Fibroblast of skin of scalp (primary cell): ENCODE measurements around the gene RETREG3. TPM values are rescaled to one million over a fixed set of nuclear protein-coding genes. Genes with fewer than 3 reads are reported as not detected.
A peak's percentile ranks its signal among the peaks of the same experiment; 100 is the strongest.
"Not testable (repeated sequence)": the region's sequence is repeated elsewhere in the genome, so short reads cannot be mapped to it uniquely, and the experiment has no call there.

Experiments
- DNase-seq: peaks from one replicate; pipeline ENCODE4 v3.0.0-alpha.2; 2013
- polyA plus RNA-seq, 2 experiments: library from polyadenylated mRNA; unstranded; fragments of 120-200 nt; gene quantifications; one replicate each; pipeline ENCODE4 v1.2.1, GENCODE V29; 2013; ENCODE audit not compliant: insufficient read length in 2 of 2

RETREG3 gene
- 25.0 TPM for polyA plus RNA-seq (2013, experiment 1 of 2; ENCODE audit: insufficient read length)
- 27.6 TPM for polyA plus RNA-seq (2013, experiment 2 of 2; ENCODE audit: insufficient read length)

- DNase-seq = peak; percentile 99
Measured at GRCh38 chr17:42609182-42609813, at the start of gene RETREG3, which contains the start of gene TUBG1. RETREG3 (minus strand) TSS chr17:42609374; CDS start chr17:42609324, 50 bp downstream. TUBG1 (plus strand) TSS chr17:42609683; CDS start chr17:42609738, 55 bp downstream.

GRCh38 chr17:42657824-42658588, 48.8 kb upstream of the RETREG3 start:
- DNase-seq = no peak

- DNase-seq = peak; percentile 49
Measured at GRCh38 chr17:42655528-42655927, 46.4 kb upstream of the RETREG3 start.

- DNase-seq = peak; percentile 75
Measured at GRCh38 chr17:42653179-42654124, 44.3 kb upstream of the RETREG3 start.

- no peak for DNase-seq
Measured at GRCh38 chr17:42651392-42651791, 42.2 kb upstream of the RETREG3 start.

DNA sequence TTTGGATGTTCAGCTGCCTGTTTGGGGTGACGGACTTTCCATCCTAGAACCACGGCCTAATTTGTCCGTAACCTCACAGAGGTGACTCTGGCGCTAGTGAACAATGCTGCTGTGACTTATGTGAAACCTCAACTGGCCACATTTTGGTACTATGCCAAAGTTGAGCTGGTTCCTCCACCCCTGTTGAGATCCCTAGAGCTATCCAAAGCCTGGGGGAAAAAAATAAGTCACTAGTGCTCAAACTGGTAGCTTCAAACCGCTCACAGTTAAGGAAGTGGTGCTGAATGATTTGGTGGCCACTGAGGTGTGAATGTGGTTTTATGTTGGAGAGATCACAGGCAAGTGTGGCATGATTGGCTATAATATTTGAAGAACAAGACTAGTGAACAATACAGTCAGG, 38.6 kb upstream of the RETREG3 start:
- DNase-seq = no peak

DNA sequence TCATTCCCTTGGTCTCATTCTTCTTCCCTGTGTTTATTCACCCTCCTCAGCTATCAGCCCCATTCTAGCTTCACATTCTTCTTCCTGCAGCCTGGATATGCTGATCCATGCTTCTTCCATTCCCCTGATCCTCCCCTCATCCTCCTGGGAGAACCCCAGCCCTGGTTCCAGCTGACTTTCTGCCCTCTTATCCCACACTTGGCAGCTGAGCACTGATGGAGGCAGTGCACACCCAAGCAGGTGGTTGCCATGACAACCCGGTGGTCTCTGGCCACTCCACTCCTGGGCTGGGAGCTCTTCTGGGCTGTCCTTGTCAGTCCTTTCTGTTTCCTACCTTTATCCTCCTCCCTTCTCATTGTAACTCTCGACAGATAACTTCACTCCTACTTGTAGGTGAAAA, 33.2 kb upstream of the RETREG3 start:
- no peak for DNase-seq

GRCh38 chr17:42640121-42640520, 30.9 kb upstream of the RETREG3 start:
- no peak for DNase-seq

DNA sequence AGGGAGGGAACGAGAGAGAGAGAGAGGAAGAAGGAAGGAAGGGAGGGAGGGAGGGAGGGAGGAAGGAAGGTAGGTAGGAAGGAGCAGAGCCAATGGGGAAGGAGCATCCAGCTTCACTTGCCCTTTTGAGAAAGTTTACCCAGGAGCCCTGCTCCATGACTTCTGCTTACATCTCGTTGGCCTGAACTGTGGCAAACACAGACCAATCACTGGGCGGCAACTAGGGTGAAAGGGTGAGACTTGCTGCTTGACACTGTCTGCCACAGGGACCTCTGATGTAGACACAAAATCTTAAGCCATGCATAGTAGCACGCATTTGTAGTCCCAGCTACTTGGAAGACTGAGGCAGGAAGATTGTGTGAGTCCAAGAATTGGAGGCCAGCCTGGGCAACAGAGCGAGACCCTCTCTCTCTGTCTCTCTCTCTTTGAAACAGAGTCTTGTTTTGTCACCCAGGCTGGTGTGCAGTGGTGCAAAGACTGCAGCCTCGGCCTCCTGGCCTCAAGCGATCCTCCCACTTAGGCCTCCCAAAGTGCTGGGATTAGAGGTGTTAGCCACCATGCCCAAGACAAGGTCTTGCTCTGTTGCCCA, 30.4 kb upstream of the RETREG3 start:
- no peak for DNase-seq

DNA sequence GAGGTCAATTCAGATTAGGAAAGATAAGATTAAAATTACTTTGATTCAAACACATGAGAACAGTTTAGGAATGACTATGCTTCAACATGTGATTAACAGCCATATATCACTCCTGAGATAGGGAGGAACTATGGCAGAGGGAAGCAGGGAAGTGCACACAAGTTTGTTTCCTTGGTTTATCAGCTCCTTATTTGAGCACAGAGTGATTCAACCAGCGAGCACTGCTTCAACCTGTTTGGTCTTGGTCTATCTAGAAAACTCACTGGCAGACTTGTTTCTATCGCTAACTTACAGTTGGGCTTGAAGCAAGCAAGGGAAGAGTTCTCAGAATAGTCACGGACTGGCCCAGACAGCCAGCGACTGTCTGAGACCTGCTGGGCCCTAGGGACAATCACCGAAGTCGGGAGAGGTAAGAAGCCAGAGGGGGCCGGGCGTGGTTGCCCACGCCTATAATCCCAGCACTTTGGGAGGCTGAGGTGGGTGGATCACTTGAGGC, 23.8 kb upstream of the RETREG3 start:
- no peak for DNase-seq

DNA sequence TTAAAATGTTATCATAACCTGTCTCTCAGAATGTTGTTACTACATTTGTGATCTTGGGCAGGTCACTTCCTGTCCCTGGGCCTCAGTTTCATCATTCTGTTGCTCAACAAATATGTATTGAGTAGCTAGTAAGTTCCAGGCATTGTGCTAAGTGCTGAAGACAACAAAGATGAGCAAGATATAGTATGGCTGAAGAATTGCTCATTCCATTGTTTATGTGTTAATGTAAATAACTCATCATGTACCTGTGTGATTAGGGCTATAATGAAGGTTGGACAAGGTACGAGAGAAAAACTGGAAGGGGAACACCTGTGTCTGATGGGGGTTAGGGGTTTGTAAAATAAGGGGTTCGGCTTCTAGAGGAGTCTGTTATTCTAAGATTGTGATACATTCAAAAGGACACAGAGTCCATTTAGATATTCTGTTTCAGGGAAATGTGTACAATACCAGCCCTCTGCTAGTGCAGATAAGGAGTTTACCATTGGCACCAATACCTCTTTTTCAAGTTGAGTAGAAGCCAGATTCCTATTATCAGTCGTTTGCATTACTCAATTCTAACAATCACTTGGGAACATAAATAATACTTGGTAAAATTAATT, 20.3 kb upstream of the RETREG3 start:
- no peak for DNase-seq

GRCh38 chr17:42627032-42627764, 18.0 kb upstream of the RETREG3 start:
- not testable (repeated sequence) for DNase-seq

- no peak for DNase-seq
Measured at GRCh38 chr17:42623732-42624596, 14.8 kb upstream of the RETREG3 start.

- DNase-seq = no peak
Measured at GRCh38 chr17:42623271-42623670, 14.1 kb upstream of the RETREG3 start.

DNA sequence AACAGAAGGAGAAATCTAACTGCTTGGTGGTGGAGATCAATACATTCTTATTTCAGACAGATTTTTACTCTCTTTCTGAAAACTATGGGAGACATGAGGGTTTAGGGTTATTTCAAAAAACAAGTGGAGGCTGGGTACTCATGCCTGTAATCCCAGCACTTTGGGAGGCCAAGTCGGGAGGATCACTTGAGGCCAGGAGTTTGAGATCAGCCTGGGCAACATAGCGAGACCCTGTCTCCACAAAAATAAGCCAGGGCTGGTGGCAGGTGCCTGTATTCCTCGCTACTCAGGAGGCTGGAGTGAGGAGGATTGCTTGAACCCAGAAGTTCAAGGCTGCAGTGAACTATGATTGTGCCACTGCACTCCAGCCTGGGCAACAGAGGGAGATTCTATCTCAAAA, 12.8 kb upstream of the RETREG3 start:
- not testable (repeated sequence) for DNase-seq

GRCh38 chr17:42618442-42619150, 9.4 kb upstream of the RETREG3 start:
- DNase-seq = peak; percentile 4

DNA sequence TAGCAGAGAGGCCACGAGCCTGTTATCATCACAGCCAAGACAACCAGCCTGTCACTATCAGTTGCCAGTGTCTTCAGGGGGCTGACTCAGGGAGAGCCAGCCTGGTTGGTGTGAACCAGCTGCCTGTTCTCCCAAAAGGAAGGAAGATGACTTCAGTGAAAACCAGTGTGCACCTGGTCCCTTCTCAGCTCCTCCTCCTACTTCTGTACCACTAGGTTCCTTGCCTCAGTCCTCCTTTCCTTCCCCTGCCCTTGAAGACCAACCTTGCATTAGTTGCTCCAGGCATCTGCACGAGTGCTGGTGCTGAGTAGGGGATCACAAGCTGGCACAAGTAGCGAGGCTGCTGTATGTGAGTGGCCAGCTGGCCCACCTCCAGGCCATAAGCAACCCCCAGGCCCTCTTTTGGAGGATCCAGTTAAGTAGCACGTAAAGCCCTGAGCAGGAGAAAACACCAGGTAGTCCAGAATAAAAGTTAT, 8.8 kb upstream of the RETREG3 start:
- no peak for DNase-seq

GRCh38 chr17:42613699-42614295, 4.6 kb upstream of the RETREG3 start:
- DNase-seq = no peak

GRCh38 chr17:42612013-42612412, 2.8 kb upstream of the RETREG3 start:
- DNase-seq = no peak
